Measurements from ENCODE around the gene ASTN2. TPM values are rescaled to one million over a fixed set of nuclear protein-coding genes. Genes with fewer than 3 reads are reported as not detected.

Gene ASTN2
- total RNA-seq, 4 donors from 2014 or later, result 0.97 to 4.7 (median 3.0) TPM

GRCh38 chr9:117343427-117343826 is 71.4 kb downstream of the ASTN2 start:
- WGBS, 2 donors, result 21 to 42% methylated on average over 1 of the region's 1 CpG
- H3K4me3 ChIP-seq (ENCODE audit: low read depth, poor library complexity, severe bottlenecking), result no peak overlapping the region
- intact Hi-C loops (cut with DNase I; ENCODE audit: low total_unique reads), result no loop called here
- DNase-seq (ENCODE audit: low spot score in 2 of 2), result no peak
- TF ChIP-seq CTCF (IDR thresholded peaks at IDR 0.05) (no peak), POLR2A (IDR thresholded peaks at IDR 0.05) (no peak)

- DNase-seq (ENCODE audit: low spot score in 2 of 2), result no peak
- 57 to 58% methylated on average over 2 of the region's 2 CpGs for WGBS, 2 donors
- intact Hi-C loops (cut with DNase I; ENCODE audit: low total_unique reads), result no loop called here
- H3K4me3 ChIP-seq (ENCODE audit: low read depth, poor library complexity, severe bottlenecking), result no peak overlapping the region
- TF ChIP-seq CTCF (IDR thresholded peaks at IDR 0.05), result no peak
- TF ChIP-seq POLR2A (IDR thresholded peaks at IDR 0.05), result no peak
Measured at GRCh38 chr9:117341151-117341550, 73.7 kb downstream of the ASTN2 start.

GRCh38 chr9:117340422-117340821 is 74.4 kb downstream of the ASTN2 start:
- intact Hi-C loops (cut with DNase I; ENCODE audit: low total_unique reads), result no loop called here
- no peak for DNase-seq (ENCODE audit: low spot score in 2 of 2)
- no peak overlapping the region for H3K4me3 ChIP-seq (ENCODE audit: low read depth, poor library complexity, severe bottlenecking)
- TF ChIP-seq CTCF (IDR thresholded peaks at IDR 0.05), result no peak
- TF ChIP-seq POLR2A (IDR thresholded peaks at IDR 0.05), result no peak
- WGBS, 2 donors, result 86 to 91% methylated on average over 4 of the region's 4 CpGs

GRCh38 chr9:117335837-117336433 is 78.9 kb downstream of the ASTN2 start:
- DNase-seq (ENCODE audit: low spot score in 2 of 2), result no peak
- WGBS, 2 donors, result 3 to 23% methylated on average over 2 of the region's 2 CpGs
- TF ChIP-seq CTCF (IDR thresholded peaks at IDR 0.05), result no peak
- TF ChIP-seq POLR2A (IDR thresholded peaks at IDR 0.05), result no peak
- intact Hi-C loops (cut with DNase I; ENCODE audit: low total_unique reads), result no loop called here
- no peak overlapping the region for H3K4me3 ChIP-seq (ENCODE audit: low read depth, poor library complexity, severe bottlenecking)

- intact Hi-C loops (cut with DNase I; ENCODE audit: low total_unique reads), result no loop called here
- no peak for DNase-seq (ENCODE audit: low spot score in 2 of 2)
- no peak overlapping the region for H3K4me3 ChIP-seq (ENCODE audit: low read depth, poor library complexity, severe bottlenecking)
- 84 to 90% methylated on average over 2 of the region's 2 CpGs for WGBS, 2 donors
- TF ChIP-seq POLR2A (IDR thresholded peaks at IDR 0.05) (no peak), CTCF (IDR thresholded peaks at IDR 0.05) (no peak)
Measured at GRCh38 chr9:117334101-117334500, 80.8 kb downstream of the ASTN2 start.

GRCh38 chr9:117325831-117326230 is 89.0 kb downstream of the ASTN2 start:
- intact Hi-C loops (cut with DNase I; ENCODE audit: low total_unique reads), result no loop called here
- 21 to 31% methylated on average over 2 of the region's 2 CpGs for WGBS, 2 donors
- no peak for DNase-seq (ENCODE audit: low spot score in 2 of 2)
- TF ChIP-seq POLR2A (IDR thresholded peaks at IDR 0.05), result no peak
- H3K4me3 ChIP-seq (ENCODE audit: low read depth, poor library complexity, severe bottlenecking), result no peak overlapping the region

Measured in lower leg skin (tissue), 4 donors.